K562 (cell line): ENCODE data around the gene BEST1. TPM values are rescaled to one million over a fixed set of nuclear protein-coding genes. Genes with fewer than 3 reads are reported as not detected.

ENCODE experiments used
- CBX8 ChIP-seq: fragments of 200-600 bp; sonication (generic); IDR thresholded peaks from 2 replicates; pipeline ENCODE4 v1.6.1; 2012; ENCODE audit warnings: borderline replicate concordance, mixed run types, low read depth, mild to moderate bottlenecking, moderate library complexity, mixed read lengths, low read length, control low read depth, inconsistent platforms; ENCODE audit not compliant: poor library complexity, severe bottlenecking; ENCODE audit errors: extremely low read depth
- CREBBP ChIP-seq: IDR thresholded peaks from one replicate; pipeline ENCODE4 v1.6.1; 2012; ENCODE audit warnings: low read depth, mild to moderate bottlenecking, control low read depth, inconsistent platforms, low read length
- EZH2 ChIP-seq: IDR thresholded peaks from 2 replicates; pipeline ENCODE4 v1.6.1; 2012; ENCODE audit warnings: low read depth, mild to moderate bottlenecking, inconsistent platforms, low read length, borderline replicate concordance
- FOS ChIP-seq: IDR thresholded peaks from 3 replicates; pipeline ENCODE4 v1.6.1; 2011; ENCODE audit not compliant: insufficient read length; ENCODE audit errors: extremely low read depth
- GTF2F1 ChIP-seq: IDR thresholded peaks from 2 replicates; pipeline ENCODE4 v1.6.1; 2011; ENCODE audit warnings: low read depth, low read length, improper control_type of control experiment
- MYBL2 ChIP-seq, 2 experiments: fragments of 450-650 bp in 1 of 2; sonication (generic) in 1 of 2; formaldehyde crosslinking in 1 of 2; IDR thresholded peaks; 2 replicates each; pipeline versions ENCODE4 v1.6.1 to v1.8.1; 2017 to 2022; ENCODE audit warnings: borderline replicate concordance in 1 of 2, inconsistent platforms in 1 of 2, low read depth in 1 of 2, mild to moderate bottlenecking in 1 of 2, missing genetic modification reagents in 1 of 2, moderate library complexity in 1 of 2
- PHF21A ChIP-seq: fragments of 450-650 bp; IDR thresholded peaks from 2 replicates; pipeline ENCODE4 v1.6.1; 2017; ENCODE audit warnings: low read depth, borderline replicate concordance
- SUPT5H ChIP-seq: fragments of 450-650 bp; IDR thresholded peaks from 2 replicates; pipeline ENCODE4 v1.6.1; 2016
- ZNF24 ChIP-seq: fragments of 450-650 bp; IDR thresholded peaks from 2 replicates; pipeline ENCODE4 v1.6.1; 2016
- ZNF785 ChIP-seq: fragments of 250-450 bp; sonication (Bioruptor Pico); IDR thresholded peaks from 2 replicates; pipeline ENCODE4 v1.4.0; 2020; ENCODE audit warnings: mild to moderate bottlenecking
- polyA plus RNA-seq, 8 experiments: library from polyadenylated mRNA; depleted of rRNA in 4 of 8; stranded (reverse) in 5 of 8; unstranded in 3 of 8; fragments of >200 nt; fragmentation: Nextera tagmentation in 2 of 8; fragmentation: Illumina TruSeq in 1 of 8; extraction: Ambion mirVana in 2 of 8; extraction: Trizol in 1 of 8; gene quantifications; 2 replicates each; pipeline versions ENCODE4 v1.2.1 to v1.2.3, GENCODE V29; 2011 to 2014; ENCODE audit warnings: inconsistent platforms in 1 of 8, missing spikeins in 1 of 8
- total RNA-seq, 7 experiments: library from RNA; depleted of rRNA in 6 of 7; stranded (reverse); fragments of >200 nt in 6 of 7; fragmentation: Illumina TruSeq in 2 of 7; extraction: Trizol in 2 of 7; gene quantifications; 2 replicates each; pipeline versions ENCODE4 v1.2.1 to v1.2.3, GENCODE V29; 2011 to 2021; ENCODE audit warnings: low replicate concordance in 1 of 7
- TF ChIP-seq, protein P1 (sequence below): fragments of 250-450 bp; sonication (Bioruptor Pico); IDR thresholded peaks from 2 replicates; pipeline ENCODE4 v1.8.0; 2022; ENCODE audit warnings: moderate library complexity, mild to moderate bottlenecking, inconsistent platforms
- TF ChIP-seq, protein P2 (sequence below): fragments of 250-450 bp; sonication (Bioruptor Pico); IDR thresholded peaks from 2 replicates; pipeline ENCODE4 v1.5.0; 2021; ENCODE audit warnings: mild to moderate bottlenecking, borderline replicate concordance
- TF ChIP-seq, protein P3 (sequence below): IDR thresholded peaks from 2 replicates; pipeline ENCODE4 v1.6.1; 2011; ENCODE audit not compliant: insufficient read length; ENCODE audit errors: extremely low read depth
- TF ChIP-seq, protein P4 (sequence below): fragments of 250-450 bp; sonication (Bioruptor Pico); IDR thresholded peaks from 2 replicates; pipeline ENCODE4 v1.6.1; 2021; ENCODE audit warnings: mild to moderate bottlenecking
- TF ChIP-seq, protein P5 (sequence below): fragments of 250-450 bp; sonication (Bioruptor Pico); IDR thresholded peaks from 2 replicates; pipeline ENCODE4 v1.8.0; 2021; ENCODE audit warnings: moderate library complexity, mild to moderate bottlenecking, inconsistent platforms
- TF ChIP-seq, protein P6 (sequence below): sonication (generic); formaldehyde crosslinking; IDR thresholded peaks from 2 replicates; pipeline ENCODE4 v1.9.0; 2022; ENCODE audit warnings: mild to moderate bottlenecking, missing genetic modification reagents
- TF ChIP-seq, protein P7 (sequence below), 2 experiments: fragments of 450-650 bp; IDR thresholded peaks; 2 replicates each; pipeline ENCODE4 v1.6.1; 2016

Gene BEST1
- total and polyA plus RNA-seq, 9 of the 15 experiments (the other 6 are each of a cell fraction or from before 2014, with no cell fraction given) = 0.07 to 1.3 (median 0.40) TPM

DNA sequence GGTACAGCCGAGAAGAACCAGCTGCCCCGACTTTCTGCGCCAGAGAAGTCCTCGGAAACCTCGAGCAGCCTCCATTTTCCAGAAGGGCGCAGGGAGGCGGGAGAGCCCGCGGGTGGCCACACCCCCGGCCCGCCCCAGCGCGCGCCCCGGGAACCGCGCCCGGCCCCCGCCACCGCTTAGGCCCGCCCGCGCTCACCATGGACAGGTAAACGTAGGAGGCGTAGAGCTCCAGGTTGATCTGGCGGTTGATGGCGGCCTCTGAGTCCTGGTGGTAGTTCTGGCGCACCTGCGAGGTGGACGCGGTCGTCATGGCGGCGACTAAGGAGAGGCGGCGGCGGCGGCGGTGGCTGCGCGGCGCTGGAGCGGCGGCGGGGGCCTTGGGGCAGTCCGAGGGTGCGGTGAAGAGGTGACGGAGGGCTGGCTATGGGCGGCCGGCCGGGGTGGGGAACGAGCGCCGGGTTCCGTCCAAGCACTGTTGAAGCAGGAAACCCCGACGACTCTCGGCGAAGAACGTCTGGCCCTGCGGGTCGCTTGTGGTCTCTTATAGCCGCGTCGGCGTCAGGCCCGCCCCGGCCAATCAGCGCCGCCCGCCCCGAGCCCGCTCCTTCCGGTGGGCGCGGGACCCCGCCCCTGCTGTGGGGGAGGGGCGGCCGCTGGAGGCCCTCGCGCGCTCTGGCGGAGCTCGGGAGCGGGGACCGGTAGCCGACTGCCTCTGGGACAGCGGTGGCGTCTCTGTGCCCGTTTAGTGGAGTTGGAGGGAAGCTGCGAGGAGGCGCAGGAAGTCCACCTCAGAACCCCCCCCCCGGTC, 17.2 kb downstream of the BEST1 start, which contains the start of gene FTH1 (continued):
- TF ChIP-seq, protein P1, sequence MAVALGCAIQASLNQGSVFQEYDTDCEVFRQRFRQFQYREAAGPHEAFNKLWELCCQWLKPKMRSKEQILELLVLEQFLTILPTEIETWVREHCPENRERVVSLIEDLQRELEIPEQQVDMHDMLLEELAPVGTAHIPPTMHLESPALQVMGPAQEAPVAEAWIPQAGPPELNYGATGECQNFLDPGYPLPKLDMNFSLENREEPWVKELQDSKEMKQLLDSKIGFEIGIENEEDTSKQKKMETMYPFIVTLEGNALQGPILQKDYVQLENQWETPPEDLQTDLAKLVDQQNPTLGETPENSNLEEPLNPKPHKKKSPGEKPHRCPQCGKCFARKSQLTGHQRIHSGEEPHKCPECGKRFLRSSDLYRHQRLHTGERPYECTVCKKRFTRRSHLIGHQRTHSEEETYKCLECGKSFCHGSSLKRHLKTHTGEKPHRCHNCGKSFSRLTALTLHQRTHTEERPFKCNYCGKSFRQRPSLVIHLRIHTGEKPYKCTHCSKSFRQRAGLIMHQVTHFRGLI (CRISPR knock-in tag) = no peak
- TF ChIP-seq ZNF785 (CRISPR knock-in tag) (no peak), PHF21A (no peak), GTF2F1 (peak; percentile 90), SUPT5H (peak; percentile 97), EZH2 (no peak), ZNF24 (no peak), FOS (no peak), MYBL2 (IDR thresholded peaks at IDR 0.05; ENCODE audit: low read depth) (no peak), MYBL2 (CRISPR knock-in tag; IDR thresholded peaks at IDR 0.05; ENCODE audit: borderline replicate concordance) (no peak), CBX8 (no peak), CREBBP (no peak)
- TF ChIP-seq, protein P2, sequence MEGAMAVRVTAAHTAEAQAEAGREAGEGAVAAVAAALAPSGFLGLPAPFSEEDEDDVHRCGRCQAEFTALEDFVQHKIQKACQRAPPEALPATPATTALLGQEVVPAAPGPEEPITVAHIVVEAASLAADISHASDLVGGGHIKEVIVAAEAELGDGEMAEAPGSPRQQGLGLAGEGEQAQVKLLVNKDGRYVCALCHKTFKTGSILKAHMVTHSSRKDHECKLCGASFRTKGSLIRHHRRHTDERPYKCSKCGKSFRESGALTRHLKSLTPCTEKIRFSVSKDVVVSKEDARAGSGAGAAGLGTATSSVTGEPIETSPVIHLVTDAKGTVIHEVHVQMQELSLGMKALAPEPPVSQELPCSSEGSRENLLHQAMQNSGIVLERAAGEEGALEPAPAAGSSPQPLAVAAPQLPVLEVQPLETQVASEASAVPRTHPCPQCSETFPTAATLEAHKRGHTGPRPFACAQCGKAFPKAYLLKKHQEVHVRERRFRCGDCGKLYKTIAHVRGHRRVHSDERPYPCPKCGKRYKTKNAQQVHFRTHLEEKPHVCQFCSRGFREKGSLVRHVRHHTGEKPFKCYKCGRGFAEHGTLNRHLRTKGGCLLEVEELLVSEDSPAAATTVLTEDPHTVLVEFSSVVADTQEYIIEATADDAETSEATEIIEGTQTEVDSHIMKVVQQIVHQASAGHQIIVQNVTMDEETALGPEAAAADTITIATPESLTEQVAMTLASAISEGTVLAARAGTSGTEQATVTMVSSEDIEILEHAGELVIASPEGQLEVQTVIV (CRISPR knock-in tag) = no peak; the same call in 1 of the 2 replicates
- TF ChIP-seq, protein P3, sequence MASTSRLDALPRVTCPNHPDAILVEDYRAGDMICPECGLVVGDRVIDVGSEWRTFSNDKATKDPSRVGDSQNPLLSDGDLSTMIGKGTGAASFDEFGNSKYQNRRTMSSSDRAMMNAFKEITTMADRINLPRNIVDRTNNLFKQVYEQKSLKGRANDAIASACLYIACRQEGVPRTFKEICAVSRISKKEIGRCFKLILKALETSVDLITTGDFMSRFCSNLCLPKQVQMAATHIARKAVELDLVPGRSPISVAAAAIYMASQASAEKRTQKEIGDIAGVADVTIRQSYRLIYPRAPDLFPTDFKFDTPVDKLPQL = peak; percentile 73
- TF ChIP-seq, protein P4, sequence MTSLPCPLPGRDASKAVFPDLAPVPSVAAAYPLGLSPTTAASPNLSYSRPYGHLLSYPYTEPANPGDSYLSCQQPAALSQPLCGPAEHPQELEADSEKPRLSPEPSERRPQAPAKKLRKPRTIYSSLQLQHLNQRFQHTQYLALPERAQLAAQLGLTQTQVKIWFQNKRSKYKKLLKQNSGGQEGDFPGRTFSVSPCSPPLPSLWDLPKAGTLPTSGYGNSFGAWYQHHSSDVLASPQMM (CRISPR knock-in tag) = no peak
- TF ChIP-seq, protein P5, sequence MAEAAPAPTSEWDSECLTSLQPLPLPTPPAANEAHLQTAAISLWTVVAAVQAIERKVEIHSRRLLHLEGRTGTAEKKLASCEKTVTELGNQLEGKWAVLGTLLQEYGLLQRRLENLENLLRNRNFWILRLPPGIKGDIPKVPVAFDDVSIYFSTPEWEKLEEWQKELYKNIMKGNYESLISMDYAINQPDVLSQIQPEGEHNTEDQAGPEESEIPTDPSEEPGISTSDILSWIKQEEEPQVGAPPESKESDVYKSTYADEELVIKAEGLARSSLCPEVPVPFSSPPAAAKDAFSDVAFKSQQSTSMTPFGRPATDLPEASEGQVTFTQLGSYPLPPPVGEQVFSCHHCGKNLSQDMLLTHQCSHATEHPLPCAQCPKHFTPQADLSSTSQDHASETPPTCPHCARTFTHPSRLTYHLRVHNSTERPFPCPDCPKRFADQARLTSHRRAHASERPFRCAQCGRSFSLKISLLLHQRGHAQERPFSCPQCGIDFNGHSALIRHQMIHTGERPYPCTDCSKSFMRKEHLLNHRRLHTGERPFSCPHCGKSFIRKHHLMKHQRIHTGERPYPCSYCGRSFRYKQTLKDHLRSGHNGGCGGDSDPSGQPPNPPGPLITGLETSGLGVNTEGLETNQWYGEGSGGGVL (CRISPR knock-in tag) = no peak
- TF ChIP-seq, protein P6, sequence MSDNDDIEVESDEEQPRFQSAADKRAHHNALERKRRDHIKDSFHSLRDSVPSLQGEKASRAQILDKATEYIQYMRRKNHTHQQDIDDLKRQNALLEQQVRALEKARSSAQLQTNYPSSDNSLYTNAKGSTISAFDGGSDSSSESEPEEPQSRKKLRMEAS (CRISPR knock-in tag) = 0 out of 2 replicates have a peak, but pooled peaks have one; percentile 6
- TF ChIP-seq, protein P7, sequence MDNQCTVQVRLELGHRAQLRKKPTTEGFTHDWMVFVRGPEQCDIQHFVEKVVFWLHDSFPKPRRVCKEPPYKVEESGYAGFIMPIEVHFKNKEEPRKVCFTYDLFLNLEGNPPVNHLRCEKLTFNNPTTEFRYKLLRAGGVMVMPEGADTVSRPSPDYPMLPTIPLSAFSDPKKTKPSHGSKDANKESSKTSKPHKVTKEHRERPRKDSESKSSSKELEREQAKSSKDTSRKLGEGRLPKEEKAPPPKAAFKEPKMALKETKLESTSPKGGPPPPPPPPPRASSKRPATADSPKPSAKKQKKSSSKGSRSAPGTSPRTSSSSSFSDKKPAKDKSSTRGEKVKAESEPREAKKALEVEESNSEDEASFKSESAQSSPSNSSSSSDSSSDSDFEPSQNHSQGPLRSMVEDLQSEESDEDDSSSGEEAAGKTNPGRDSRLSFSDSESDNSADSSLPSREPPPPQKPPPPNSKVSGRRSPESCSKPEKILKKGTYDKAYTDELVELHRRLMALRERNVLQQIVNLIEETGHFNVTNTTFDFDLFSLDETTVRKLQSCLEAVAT (IDR thresholded peaks at IDR 0.05) = peak in 1 of 2 experiments; percentile 11; a peak in 2 of 4 replicates
